GM21723 (cell line): ENCODE data around the gene CCN2.

Experiments used
- ATAC-seq: cut with Tn5 transposase; IDR thresholded peaks from one replicate; pipeline ENCODE4 v1.9.1; 2021; ENCODE audit warnings: mild to moderate bottlenecking, moderate library complexity; ENCODE audit not compliant: unreplicated experiment

The CCN2 gene

DNA sequence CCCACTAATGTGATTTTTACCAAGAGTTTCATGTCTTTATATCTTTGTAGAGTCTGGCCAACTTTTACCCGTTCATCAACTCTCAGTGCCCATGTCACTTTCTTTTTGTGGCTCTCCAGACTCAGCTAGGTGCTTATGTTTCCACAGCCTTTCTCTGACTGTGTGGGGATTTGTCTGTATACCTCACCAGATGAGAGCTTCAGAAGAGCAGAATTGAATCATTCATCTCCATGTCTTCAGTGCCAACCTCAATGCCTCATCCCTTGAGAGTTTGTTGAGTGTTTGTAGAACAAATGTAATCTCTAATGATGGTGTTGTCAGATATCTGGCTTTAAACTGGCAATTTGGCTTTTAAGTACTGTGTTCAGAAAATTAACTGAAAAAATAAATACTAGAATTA lies 16.8 kb upstream of the CCN2 start:
- no peak for ATAC-seq

GRCh38 chr6:131966443-131966842 lies 15.3 kb upstream of the CCN2 start:
- ATAC-seq = no peak

DNA sequence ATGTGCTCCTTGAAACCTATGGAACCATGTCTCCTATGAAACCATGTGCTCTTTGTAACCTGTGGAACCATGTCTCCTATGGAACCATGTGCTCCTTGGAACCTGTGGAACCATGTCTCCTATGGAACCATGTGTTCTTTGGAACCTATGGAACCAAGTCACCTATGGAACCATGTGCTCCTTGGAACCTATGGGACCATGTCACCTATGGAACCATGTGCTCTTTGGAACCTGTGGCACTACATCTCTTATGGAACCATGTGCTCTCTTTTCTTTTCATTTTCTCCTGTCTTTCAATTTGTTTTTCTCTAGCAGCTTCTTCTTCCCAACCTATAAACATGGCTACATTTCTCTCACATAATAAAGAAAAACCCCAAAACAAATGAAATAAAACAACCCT lies 11.9 kb upstream of the CCN2 start:
- no peak for ATAC-seq

GRCh38 chr6:131960371-131961133 lies 9.4 kb upstream of the CCN2 start:
- no peak for ATAC-seq

- ATAC-seq = no peak
These were observed 7.6 kb upstream of the CCN2 start for GRCh38 chr6:131958542-131959470.

GRCh38 chr6:131958095-131958494 lies 6.9 kb upstream of the CCN2 start:
- ATAC-seq = no peak

GRCh38 chr6:131955876-131956275 lies 4.7 kb upstream of the CCN2 start:
- no peak for ATAC-seq

DNA sequence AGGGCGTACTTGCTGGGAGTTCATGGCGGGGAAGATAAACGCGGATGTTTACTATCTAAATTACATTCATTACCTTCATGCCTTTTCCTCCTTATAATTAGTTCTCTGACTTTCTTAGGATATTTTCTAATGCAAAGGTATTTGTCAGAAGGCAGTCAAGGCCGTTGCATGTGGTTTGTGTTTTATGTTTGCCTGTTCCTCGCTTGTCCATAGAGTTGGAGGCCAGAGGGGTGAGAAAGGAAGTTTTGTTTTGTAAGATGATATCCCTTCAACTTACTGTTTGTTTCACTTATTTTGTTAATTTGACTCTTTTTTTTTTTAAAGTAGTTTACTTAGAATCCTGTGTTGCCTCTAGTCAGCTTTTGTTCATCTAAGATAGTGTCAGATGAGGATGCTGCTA lies 4.0 kb upstream of the CCN2 start:
- no peak for ATAC-seq

GRCh38 chr6:131954775-131955107 lies 3.6 kb upstream of the CCN2 start:
- ATAC-seq = no peak

DNA sequence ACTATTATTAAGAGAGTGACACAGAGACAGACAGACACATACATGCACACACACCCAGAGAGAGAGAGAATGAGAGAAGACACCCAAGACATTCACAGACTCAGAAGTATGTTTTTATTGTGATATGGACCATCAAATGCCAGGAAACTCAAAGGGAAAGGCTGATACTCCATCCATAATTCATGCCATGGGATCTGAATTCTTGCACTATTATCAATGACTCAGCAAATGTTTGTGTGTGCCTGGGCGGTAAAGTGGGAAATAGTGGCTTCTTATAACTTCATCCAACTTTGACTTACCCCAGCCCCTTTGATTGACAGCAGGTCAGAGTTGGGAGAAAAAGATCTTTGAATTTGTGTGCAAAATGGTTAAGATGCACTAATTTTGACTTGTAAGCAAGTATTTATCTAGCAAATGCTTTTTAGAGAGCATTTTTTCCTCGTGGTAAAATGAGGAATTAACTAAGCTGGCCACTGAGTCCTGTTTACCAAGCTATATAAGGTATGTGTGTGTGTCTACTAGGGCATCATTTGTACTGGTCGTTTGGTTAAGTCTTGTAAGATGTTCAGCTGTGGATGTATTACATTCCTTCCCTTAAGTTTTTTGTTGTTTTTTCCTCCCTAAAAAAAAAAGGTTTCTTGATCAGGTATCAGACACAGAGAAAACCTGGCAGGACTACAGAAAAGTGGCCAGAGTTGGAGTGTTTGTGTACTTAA lies 3.0 kb upstream of the CCN2 start:
- ATAC-seq = no peak

- no peak for ATAC-seq
These were observed 1.8 kb upstream of the CCN2 start for GRCh38 chr6:131952886-131953509.

GRCh38 chr6:131951576-131952230 lies 531 bp upstream of the CCN2 start:
- ATAC-seq = no peak

- peak; percentile 60 for ATAC-seq
These were observed 1.0 kb downstream of the CCN2 start for GRCh38 chr6:131949909-131950766.

DNA sequence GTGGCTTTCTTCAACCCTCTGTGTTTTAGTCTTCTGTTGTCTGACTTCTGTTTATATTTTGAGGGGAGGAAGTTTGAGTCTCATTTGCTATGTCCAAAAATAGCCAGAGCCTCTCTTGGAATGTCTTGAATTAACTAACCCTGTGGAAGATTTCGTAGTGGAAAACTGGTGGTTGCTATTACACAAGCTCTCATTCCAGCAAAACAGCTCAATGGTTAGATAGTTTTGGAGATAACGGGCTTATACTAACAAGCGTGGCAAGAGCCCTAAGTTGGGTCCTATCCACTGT lies 1.6 kb downstream of the CCN2 start:
- ATAC-seq = no peak

DNA sequence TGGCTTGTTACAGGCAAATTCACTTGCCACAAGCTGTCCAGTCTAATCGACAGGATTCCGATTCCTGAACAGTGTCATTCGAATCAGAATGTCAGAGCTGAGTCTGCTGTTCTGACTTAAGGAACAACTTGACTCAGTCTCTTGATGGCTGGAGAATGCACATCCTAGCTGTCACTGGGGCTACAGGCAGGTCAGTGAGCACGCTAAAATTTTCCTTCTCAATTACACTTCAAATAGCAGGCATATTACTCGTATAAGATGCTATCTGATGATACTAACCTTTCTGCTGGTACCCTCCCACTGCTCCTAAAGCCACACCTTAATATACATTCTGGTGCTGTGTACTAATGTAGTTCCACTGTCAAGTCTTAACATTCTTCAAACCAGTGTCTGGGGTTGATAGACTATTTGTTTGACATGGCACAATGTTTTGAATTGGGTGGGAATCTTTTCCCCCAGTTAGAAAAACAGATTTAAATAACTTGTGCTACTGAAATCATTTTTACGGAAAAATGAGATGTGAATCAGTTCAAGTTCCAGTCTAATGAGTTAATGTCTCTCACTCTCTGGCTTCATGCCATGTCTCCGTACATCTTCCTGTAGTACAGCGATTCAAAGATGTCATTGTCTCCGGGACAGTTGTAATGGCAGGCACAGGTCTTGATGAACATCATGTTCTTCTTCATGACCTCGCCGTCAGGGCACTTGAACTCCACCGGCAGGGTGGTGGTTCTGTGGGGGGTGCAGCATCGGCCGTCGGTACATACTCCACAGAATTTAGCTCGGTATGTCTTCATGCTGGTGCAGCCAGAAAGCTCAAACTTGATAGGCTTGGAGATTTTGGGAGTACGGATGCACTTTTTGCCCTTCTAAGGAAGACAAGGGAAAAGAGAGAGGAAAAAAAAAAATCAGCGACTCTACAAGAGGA lies 2.2 kb downstream of the CCN2 start:
- no peak for ATAC-seq

DNA sequence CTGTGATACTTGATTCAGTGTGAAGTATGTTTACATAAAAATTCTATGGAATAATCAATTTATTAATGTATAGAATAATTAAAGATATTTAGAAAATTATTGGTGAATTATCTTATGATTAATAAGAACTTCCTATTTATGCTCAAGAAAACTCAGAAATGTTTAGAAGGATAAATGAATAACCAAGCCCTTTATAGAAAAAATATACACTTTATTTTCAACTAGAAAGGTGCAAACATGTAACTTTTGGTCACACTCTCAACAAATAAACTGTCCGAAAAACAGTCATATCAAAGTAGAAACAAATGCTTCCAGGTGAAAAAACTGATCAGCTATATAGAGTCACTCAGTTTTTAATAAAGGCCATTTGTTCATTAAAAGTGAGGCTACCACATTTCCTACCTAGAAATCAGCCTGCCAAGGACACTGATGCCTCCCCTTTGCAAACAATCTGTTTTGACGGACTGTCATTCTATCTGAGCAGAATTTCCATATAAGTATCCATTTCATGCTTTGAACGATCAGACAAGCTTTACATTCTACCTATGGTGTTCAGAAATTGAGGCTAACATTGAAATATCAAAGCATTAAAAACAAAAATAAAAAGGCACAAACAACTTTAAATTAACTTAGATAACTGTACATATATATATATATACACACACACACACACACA lies 3.0 kb downstream of the CCN2 start:
- no peak for ATAC-seq

DNA sequence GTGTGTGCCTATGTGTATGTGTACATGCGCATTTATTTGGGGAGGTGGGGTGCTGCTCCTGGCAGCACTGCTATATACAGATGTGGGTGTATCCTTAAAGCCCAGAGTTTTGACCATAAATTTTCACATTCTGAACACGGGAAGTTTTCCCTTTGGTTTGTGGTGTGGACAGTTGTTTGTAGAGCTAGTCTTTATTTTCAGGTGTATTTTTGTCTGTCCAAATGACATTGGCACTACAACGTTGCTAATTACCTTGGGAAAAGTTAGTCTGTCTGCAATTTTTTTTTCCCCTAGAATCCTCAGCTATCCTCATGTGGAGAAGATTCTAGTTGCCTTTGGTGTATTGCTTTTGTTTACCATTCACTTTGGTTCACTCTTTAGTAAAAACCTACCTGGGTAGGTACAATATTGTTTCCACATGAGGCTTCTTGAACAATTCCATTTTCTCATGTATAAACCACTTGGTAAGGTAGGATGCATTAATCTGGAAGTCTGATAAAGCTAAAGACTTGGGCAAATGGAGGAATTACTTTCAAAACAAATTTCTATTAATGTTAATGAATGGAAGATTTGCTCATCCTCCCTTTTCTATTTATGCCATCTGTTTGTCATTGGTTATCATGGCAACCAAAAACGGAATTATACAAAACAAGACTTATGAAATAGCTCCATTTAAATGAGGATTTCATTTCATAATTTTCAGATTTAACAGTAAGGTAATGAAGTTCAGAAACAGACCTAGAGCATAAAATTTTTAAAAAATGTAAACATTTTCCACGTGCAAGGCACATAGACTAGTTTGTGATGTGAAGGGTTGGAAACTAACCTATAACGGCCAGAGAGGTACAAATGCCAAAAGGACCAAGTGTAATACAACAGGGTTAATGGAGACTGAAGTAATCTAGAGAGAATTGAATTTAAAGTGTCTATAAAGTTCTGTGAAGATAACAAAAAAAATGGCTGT lies 3.9 kb downstream of the CCN2 start:
- ATAC-seq = no peak
